ENCODE measurements around the gene MINDY1. TPM values are rescaled to one million over a fixed set of nuclear protein-coding genes. Genes with fewer than 3 reads are reported as not detected.
A peak's percentile ranks its signal among the peaks of the same experiment; 100 is the strongest.

The MINDY1 gene
- total RNA-seq, 2 experiments from 2014 or later = 4.2 to 7.0 TPM

DNA sequence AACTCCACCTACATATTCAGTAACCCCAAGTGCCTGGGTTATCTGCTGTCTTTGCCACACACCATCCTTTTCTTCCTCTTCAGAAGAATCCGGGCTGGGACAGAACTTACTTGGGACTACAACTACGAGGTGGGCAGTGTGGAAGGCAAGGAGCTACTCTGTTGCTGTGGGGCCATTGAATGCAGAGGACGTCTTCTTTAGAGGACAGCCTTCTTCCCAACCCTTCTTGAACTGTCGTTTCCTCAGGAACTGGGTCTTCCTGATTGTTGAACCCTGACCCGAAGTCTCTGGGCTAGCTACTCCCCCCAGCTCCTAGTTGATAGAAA lies 42.6 kb downstream of the MINDY1 start:
- DNase-seq (no peak), ATAC-seq (no peak)
- Mint-ChIP-seq H3K4me3 (no peak overlapping the region), H3K36me3 (peaks cover 77% of the 10 kb centered on the region), H3K4me1 (no peaks in the 10 kb centered on the region), H3K27me3 (no peaks in the 10 kb centered on the region), H3K9me3 (ENCODE audit: low read depth) (no peaks in the 10 kb centered on the region), H3K27ac (no peak overlapping the region)
- CTCF ChIA-PET = no interaction called here

- H3K4me1 Mint-ChIP-seq = no peaks in the 10 kb centered on the region
- no peaks in the 10 kb centered on the region for H3K9me3 Mint-ChIP-seq (ENCODE audit: low read depth)
- peaks cover 75% of the 10 kb centered on the region for H3K36me3 Mint-ChIP-seq
- CTCF ChIA-PET = interaction anchor here (1.3 to 1.4 kb wide), 2 partner anchors 10 to 33 kb away, joined by 3 to 4 read pairs; no protein-coding TSS in a partner anchor
- H3K27me3 Mint-ChIP-seq = no peaks in the 10 kb centered on the region
- no peak overlapping the region for H3K27ac Mint-ChIP-seq
- no peak overlapping the region for H3K4me3 Mint-ChIP-seq
- DNase-seq (no peak), ATAC-seq (no peak)
Observed at GRCh38 chr1:150963321-150964163, 43.2 kb downstream of the MINDY1 start.

DNA sequence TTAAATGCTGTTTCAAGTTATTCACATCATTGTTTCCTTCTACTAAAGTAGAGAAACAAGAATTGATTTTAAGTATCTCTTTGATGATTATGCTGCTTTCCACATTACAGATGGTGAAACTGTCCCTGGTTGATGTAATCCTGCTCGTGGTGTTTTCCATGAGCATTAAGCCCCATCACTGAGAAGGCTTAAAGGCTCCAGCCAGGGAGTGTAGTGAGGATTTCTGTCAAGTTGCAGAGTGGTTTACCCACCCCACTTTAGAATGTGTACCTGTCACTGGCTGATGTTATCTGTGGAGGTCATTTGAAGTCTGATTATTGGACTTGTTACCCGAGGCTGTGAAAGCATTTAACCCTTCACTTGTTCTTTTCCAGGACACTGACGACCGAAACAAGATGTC lies 44.9 kb downstream of the MINDY1 start:
- DNase-seq (no peak), ATAC-seq (no peak)
- Mint-ChIP-seq H3K27me3 (no peaks in the 10 kb centered on the region), H3K4me3 (no peak overlapping the region), H3K9me3 (ENCODE audit: low read depth) (no peaks in the 10 kb centered on the region), H3K4me1 (peaks cover 4% of the 10 kb centered on the region), H3K27ac (no peak overlapping the region), H3K36me3 (peaks cover 65% of the 10 kb centered on the region)
- CTCF ChIA-PET = interaction anchor here (1.4 kb wide), 1 partner anchor 34 kb away, joined by 3 read pairs; no protein-coding TSS in a partner anchor

DNA sequence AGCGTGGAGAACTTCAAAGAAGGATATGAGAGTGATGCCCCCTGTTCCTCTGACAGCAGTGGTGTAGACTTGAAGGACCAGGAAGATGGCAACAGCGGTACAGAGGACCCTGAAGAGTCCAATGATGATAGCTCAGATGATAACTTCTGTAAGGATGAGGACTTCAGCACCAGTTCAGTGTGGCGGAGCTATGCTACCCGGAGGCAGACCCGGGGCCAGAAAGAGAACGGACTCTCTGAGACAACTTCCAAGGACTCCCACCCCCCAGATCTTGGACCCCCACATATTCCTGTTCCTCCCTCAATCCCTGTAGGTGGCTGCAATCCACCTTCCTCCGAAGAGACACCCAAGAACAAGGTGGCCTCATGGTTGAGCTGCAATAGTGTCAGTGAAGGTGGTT lies 46.1 kb downstream of the MINDY1 start:
- CTCF ChIA-PET = interaction anchor here (0.7 kb wide), 1 partner anchor 425 kb away, joined by 3 read pairs; no protein-coding TSS in a partner anchor
- Mint-ChIP-seq H3K4me3 (no peak overlapping the region), H3K9me3 (ENCODE audit: low read depth) (no peaks in the 10 kb centered on the region), H3K27ac (no peak overlapping the region), H3K36me3 (peaks cover 55% of the 10 kb centered on the region), H3K4me1 (peaks cover 6% of the 10 kb centered on the region), H3K27me3 (no peaks in the 10 kb centered on the region)
- no peak for DNase-seq
- ATAC-seq = no peak

GRCh38 chr1:150957666-150958065 lies 49.0 kb downstream of the MINDY1 start:
- Mint-ChIP-seq H3K9me3 (ENCODE audit: low read depth) (no peaks in the 10 kb centered on the region), H3K4me3 (no peak overlapping the region), H3K27ac (no peak overlapping the region), H3K4me1 (peaks cover 6% of the 10 kb centered on the region), H3K27me3 (no peaks in the 10 kb centered on the region), H3K36me3 (peaks cover 50% of the 10 kb centered on the region)
- ATAC-seq (no peak), DNase-seq (no peak)
- CTCF ChIA-PET = interaction anchor here (1.4 to 1.6 kb wide), 2 partner anchors 13 to 20 kb away, joined by 4 to 7 read pairs; no protein-coding TSS in a partner anchor

DNA sequence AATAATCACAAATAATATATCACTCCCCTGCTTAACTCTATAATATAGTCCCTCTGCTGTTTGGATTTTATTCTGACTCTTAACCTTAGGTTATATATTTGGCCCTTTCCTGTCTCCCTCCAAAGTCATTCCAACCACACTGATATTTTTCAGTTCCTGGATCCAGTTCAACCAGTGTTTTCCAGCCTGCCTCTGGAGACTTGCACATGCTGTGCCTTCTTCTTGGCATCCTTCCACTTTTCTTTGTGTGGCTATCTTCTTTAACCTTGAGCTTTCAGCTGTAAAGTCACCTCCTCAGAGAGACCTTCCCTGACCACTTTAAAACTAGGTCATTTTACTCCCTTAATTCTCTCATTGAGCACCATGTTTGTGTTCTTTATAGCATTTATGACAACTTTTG lies 51.4 kb downstream of the MINDY1 start:
- no peak for ATAC-seq
- H3K27me3 Mint-ChIP-seq = no peaks in the 10 kb centered on the region
- peak overlapping the region; percentile 13 for H3K27ac Mint-ChIP-seq
- no peak overlapping the region for H3K4me3 Mint-ChIP-seq
- H3K9me3 Mint-ChIP-seq (ENCODE audit: low read depth) = no peaks in the 10 kb centered on the region
- no peak for DNase-seq
- CTCF ChIA-PET = interaction anchor here (0.6 kb wide), 1 partner anchor 303 kb away, joined by 3 read pairs; no protein-coding TSS in a partner anchor
- H3K4me1 Mint-ChIP-seq = peaks cover 6% of the 10 kb centered on the region
- peaks cover 49% of the 10 kb centered on the region for H3K36me3 Mint-ChIP-seq

DNA sequence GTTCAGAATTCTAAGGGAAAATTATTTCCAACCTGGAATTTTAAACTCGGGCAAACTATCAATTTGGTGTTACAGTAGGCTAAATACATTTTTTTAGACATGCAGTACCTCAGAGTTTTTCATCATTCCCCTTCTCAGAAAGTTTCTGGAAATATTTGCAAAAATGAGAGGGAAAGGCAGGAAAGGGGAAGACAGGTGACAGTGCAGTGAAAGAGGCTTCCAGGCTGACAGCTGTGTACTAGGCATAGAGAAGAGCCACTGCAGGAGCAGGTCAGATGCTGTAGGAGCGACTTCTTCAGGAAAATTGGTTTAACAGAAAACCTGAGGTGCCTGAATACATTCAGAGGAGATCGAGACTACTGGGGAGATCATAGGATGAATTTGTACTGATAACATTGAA lies 52.0 kb downstream of the MINDY1 start:
- H3K36me3 Mint-ChIP-seq = peaks cover 49% of the 10 kb centered on the region
- no peak overlapping the region for H3K27ac Mint-ChIP-seq
- H3K27me3 Mint-ChIP-seq = no peaks in the 10 kb centered on the region
- H3K4me3 Mint-ChIP-seq = no peak overlapping the region
- peaks cover 6% of the 10 kb centered on the region for H3K4me1 Mint-ChIP-seq
- DNase-seq = no peak
- no peaks in the 10 kb centered on the region for H3K9me3 Mint-ChIP-seq (ENCODE audit: low read depth)
- ATAC-seq = no peak
- CTCF ChIA-PET = interaction anchor here (0.6 kb wide), 1 partner anchor 303 kb away, joined by 3 read pairs; no protein-coding TSS in a partner anchor

Other genes starting within 250 kb of the MINDY1 start
- gene CTSS, start 241.1 kb downstream of the MINDY1 start, total RNA-seq = 10 to 100 TPM; 85.3 to 95.9 TPM
- gene CTSK, start 198.6 kb downstream of the MINDY1 start, total RNA-seq = 1 to 10 TPM; 5.7 to 6.4 TPM
- 10 to 100 TPM; 35.7 to 49.7 TPM for gene ARNT, start 130.3 kb downstream of the MINDY1 start, total RNA-seq
- gene CTXND2, start 119.8 kb downstream of the MINDY1 start, total RNA-seq = not detected
- 10 to 100 TPM; 61.5 to 67.6 TPM for gene SETDB1, start 80.5 kb downstream of the MINDY1 start, total RNA-seq
- gene CERS2, start 32.1 kb downstream of the MINDY1 start, total RNA-seq = 100 to 1,000 TPM; 144 to 170 TPM
- under 1 TPM in 1 of 2 experiments, not detected in 1; 0.23 TPM for gene ANXA9, start 24.6 kb downstream of the MINDY1 start, total RNA-seq
- 10 to 100 TPM; 14.7 to 17.4 TPM for gene PRUNE1, start 1.5 kb upstream of the MINDY1 start, total RNA-seq
- gene BNIPL, start 29.7 kb upstream of the MINDY1 start, total RNA-seq = 1 to 10 TPM; 1.0 to 2.0 TPM
- gene C1orf56, start 40.8 kb upstream of the MINDY1 start, total RNA-seq = 1 to 10 TPM; 1.2 to 2.0 TPM
- gene CDC42SE1, start 52.7 kb upstream of the MINDY1 start, total RNA-seq = 100 to 1,000 TPM; 214 to 235 TPM
- 1 to 10 TPM; 4.1 to 5.0 TPM for gene MLLT11, start 53.5 kb upstream of the MINDY1 start, total RNA-seq
- 10 to 100 TPM; 20.0 to 23.9 TPM for gene GABPB2, start 63.9 kb upstream of the MINDY1 start, total RNA-seq
- gene SEMA6C, start 139.7 kb upstream of the MINDY1 start, total RNA-seq = 1 to 10 TPM in 1 of 2 experiments, under 1 TPM in 1; 0.84 to 1.7 TPM
- gene TNFAIP8L2, start 149.7 kb upstream of the MINDY1 start, total RNA-seq = 10 to 100 TPM; 14.5 to 17.6 TPM
- gene LYSMD1, start 159.0 kb upstream of the MINDY1 start, total RNA-seq = 1 to 10 TPM; 4.4 to 4.9 TPM
- 10 to 100 TPM; 60.6 to 69.6 TPM for gene SCNM1, start 159.2 kb upstream of the MINDY1 start, total RNA-seq
- 1 to 10 TPM; 2.9 to 3.6 TPM for gene TMOD4, start 169.1 kb upstream of the MINDY1 start, total RNA-seq
- gene VPS72, start 183.3 kb upstream of the MINDY1 start, total RNA-seq = 10 to 100 TPM; 78.3 to 86.2 TPM
- gene PIP5K1A, start 191.7 kb upstream of the MINDY1 start, total RNA-seq = 10 to 100 TPM; 55.2 to 70.3 TPM
- 100 to 1,000 TPM; 187 to 223 TPM for gene PSMD4, start 247.8 kb upstream of the MINDY1 start, total RNA-seq